Thyroid gland (tissue), 4 donors: Measurements from ENCODE around the gene ASAP2.
A peak's percentile ranks its signal among the peaks of the same experiment; 100 is the strongest.

Experiments
- CTCF ChIP-seq, 6 experiments: fragments of 200-600 bp in 3 of 6; fragments of 450-650 bp in 3 of 6; sonication (generic) in 3 of 6; IDR thresholded peaks; one replicate each; pipeline ENCODE4 v1.5.1; 2016 to 2019; ENCODE audit warnings: antibody characterized with exemption in 6 of 6, mild to moderate bottlenecking in 2 of 6, inconsistent platforms in 1 of 6, moderate library complexity in 1 of 6
- POLR2A ChIP-seq, 2 donors: fragments of 450-650 bp; IDR thresholded peaks; one replicate each; pipeline ENCODE4 v1.6.1; 2017; ENCODE audit warnings: antibody characterized with exemption in 2 of 2, mild to moderate bottlenecking in 2 of 2, moderate library complexity in 1 of 2

DNA sequence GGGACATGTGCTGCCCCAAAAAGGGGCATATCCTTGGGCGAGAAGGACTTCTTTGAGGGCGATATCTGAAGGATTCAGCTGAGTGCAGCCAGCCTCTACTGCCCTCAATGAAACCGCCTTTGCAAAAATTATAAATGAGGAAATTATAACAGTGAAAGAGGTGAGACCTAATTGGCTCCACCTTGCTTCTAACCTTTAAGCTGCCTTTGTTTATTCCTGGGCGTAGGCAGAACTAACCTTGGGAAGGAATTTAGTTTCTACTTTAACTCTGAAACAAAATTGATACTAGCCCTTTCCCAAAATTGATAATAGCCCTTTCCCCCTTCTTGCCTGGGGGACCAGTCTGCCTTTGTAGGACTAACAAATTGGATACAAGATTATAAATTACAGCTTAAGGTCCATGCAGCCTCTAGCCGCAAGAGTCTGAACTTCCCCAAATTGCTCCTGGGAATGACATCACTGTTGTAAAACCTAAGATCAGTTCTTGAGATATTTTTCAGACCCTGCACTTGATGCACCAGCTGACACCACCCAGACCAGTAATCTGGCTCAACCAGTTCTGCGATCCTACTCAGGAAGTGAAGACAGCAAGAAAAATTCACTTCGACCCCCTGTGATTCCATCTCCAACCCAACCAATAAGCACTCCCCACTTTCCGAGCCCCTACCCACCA is 36.0 kb upstream of the ASAP2 start:
- TF ChIP-seq CTCF (IDR thresholded peaks at IDR 0.05) (peak in 3 of 6 experiments; percentile 14 to 47 (median 41)), POLR2A (IDR thresholded peaks at IDR 0.05) (peak in 1 of 2 donors; percentile 35)
